Activated gamma-delta T cell treated with Interleukin-2 at 50 U/mL for 16 hours (primary cell): ENCODE measurements around the gene USHBP1.

ENCODE experiments used
- DNase-seq: peaks from one replicate; pipeline ENCODE4 v3.0.0-alpha.2; 2020

The USHBP1 gene

DNA sequence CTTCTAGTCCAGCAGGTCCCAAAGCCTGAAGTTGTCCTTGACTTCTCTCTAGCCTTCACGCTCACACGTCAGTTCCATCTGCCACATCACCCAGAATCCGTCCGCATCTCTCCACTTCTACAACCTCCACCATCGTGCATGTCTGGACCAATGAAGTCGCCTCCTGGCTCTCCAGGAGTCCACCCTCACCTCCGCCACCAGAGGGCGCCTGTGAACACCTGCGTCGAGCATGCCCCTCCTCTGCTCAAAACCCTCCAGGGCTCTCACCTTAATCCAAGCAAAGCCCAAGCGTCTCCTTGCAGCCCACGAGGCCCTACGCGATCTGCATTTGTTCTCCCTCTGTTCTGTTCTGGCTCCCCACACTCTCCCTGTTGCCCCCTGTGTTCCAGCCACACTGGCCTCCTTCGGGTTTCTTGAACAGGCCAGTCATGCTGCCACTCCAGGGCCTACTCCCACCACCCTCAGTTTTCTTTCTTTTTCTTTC lies 3.7 kb downstream of the USHBP1 start:
- DNase-seq, result peak; percentile 88

DNA sequence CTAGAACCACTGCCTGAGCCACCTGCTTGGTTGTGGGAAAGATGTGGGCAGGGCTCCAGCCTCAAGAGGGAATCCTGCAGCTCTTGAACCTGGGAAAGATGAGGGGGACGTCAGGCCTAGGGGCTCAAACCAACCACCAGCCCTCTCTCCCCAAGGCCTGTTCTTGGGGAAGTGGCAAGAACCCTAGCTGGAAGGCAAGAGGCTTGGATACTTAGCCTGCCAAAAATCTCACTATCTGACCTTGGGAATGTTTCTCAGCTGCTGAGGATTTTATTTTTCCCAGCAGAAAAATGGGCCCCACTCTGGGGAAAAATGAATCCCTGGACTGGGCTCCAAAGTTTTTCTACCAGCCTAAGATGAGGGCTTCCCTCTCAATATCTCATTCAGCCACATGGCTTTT lies 4.6 kb downstream of the USHBP1 start:
- no peak for DNase-seq

DNA sequence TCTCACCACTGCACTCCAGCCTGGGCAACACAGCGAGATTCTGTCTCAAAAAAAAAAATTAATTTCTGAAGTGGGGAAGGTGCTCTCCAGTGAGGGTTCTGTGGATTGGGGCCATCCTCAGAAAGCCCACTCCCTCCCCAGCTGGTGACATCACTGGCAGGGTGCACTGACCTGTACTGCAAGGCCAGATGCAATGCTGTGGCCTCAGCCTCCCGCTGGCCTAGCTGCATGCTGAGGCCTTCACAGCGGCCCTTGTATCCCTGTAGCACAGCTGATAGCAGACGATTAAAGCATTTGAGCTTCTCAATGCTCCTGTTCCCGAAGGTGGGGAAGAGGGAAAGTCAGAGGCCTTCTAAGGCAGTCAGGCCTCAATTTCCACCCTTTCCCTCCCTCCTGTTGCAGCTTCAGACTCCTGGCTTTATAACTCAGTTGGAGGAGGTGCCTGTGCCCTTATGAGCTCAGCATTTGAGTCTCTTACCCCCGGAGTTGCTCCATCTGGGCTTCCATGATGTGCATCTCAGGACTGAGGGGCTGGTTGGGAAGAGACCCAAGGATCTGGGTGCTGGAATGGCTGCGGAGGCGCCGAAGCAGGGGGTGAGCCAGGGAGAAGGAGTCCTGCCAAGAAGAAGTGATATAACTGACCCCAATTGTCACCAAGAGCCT lies 5.3 kb downstream of the USHBP1 start:
- DNase-seq, result no peak

GRCh38 chr19:17256130-17256529 lies 8.4 kb downstream of the USHBP1 start:
- DNase-seq, result no peak

GRCh38 chr19:17255150-17255621 lies 9.4 kb downstream of the USHBP1 start:
- DNase-seq, result no peak

- no peak for DNase-seq
Observed at GRCh38 chr19:17254636-17255035, 9.9 kb downstream of the USHBP1 start.

DNA sequence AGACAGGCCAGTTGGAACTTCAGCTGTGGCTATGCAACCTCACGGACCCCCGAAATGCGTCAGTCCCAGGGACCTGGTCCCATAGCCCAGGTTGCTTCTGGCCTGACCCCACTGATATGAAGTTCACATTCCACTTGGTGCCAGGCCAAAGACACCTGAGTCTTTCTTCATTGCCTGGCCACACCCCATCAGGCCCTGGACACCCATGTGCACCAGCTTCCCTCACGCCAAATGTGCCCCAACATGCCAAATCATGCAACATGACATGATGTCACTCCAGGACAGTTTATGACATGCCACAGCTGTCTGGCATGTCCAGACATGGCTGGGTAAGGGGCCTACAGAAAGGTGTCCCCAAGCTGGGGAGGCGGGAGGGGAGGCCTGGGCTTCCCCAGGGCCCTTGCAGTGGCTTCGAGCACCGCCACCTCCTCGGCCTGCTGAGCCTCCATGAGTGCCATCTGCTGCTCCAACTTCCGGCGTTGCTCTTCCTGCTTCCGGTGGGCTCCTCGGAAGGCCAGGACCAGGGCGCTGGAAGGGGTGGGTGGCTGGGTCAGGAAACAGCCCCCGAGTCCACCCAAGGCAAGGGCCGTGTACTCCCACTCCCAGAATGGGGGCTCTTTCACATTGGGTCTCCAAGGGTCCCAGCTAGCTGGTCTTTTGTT lies 14.5 kb downstream of the USHBP1 start:
- DNase-seq, result no peak

- no peak for DNase-seq
Observed at GRCh38 chr19:17248011-17248776, 16.4 kb downstream of the USHBP1 start.

- DNase-seq, result no peak
Observed at GRCh38 chr19:17246681-17247425, 17.7 kb downstream of the USHBP1 start.

GRCh38 chr19:17245535-17245984 lies 19.0 kb downstream of the USHBP1 start, which contains the start of gene NR2F6:
NR2F6 (minus strand) TSS chr19:17245919; CDS start chr19:17245220, 699 bp downstream.
- no peak for DNase-seq

GRCh38 chr19:17244618-17245534 lies 19.7 kb downstream of the USHBP1 start:
- no peak for DNase-seq

- DNase-seq, result no peak
Observed at GRCh38 chr19:17243830-17244617, 20.5 kb downstream of the USHBP1 start.

- no peak for DNase-seq
Observed at GRCh38 chr19:17243211-17243829, 21.2 kb downstream of the USHBP1 start.

DNA sequence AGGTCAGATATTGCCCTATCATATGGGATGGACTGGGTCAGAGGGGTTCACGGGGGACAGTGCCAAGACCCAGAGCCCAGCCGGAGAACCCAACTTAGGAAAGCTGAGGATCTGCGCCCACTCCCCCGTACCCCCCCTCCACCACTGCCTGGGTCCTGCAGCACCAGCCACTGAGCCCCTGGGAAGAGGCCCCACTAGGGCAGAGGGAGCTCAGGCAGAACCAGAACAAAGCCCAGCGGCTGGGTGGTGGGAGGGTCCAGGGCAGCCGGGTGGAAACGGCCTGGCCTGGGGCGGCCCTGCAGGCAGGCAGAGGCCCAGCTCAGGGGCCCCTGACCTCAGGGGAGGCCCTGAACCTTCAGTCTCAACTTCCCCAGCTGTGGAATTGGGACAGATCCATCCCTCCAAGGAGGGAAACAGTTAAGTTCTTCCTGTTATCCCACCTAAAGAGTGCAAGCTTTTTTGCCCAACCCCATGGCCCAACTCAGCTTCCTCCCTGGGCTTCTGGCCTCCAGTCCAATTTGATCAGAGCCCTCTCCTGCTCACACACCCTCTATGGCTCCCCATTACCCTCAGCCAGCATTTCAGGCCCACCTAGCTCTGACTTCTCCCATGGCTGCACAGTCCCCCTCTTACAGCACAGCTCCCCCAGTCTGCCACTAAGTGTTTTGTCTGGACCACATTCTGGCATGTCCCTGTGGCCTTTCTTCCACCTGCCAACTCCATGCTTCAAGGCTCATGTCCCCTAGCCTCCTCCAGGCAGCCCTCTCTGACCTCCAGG lies 21.9 kb downstream of the USHBP1 start:
- no peak for DNase-seq

DNA sequence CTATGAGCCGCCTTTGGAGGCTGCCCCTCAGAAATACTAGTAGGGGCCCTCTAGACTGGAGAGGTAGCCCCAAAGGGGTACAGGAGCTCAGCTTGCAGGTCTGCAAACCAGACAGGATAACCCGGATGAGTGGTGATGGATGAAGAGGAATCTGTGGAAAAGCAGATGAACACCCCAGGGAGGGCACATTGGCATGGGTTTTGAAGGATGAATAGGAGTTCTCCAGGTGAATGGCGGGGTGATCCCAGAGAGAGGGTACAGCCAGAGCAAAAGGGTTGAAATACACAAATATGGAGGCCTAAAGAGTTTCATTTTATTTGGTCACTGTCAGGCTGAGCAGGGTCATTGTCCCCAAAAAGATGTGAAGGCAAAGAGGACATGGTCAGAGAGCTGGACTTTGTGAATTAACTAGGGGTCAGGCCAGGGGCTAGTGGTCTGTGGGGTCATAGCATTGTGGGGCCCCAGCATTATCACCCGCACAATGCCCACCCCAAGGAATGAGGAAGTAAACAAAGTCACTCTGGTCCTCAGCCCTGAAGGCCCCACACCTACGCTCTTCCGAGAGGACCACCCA lies 23.6 kb downstream of the USHBP1 start:
- no peak for DNase-seq

DNA sequence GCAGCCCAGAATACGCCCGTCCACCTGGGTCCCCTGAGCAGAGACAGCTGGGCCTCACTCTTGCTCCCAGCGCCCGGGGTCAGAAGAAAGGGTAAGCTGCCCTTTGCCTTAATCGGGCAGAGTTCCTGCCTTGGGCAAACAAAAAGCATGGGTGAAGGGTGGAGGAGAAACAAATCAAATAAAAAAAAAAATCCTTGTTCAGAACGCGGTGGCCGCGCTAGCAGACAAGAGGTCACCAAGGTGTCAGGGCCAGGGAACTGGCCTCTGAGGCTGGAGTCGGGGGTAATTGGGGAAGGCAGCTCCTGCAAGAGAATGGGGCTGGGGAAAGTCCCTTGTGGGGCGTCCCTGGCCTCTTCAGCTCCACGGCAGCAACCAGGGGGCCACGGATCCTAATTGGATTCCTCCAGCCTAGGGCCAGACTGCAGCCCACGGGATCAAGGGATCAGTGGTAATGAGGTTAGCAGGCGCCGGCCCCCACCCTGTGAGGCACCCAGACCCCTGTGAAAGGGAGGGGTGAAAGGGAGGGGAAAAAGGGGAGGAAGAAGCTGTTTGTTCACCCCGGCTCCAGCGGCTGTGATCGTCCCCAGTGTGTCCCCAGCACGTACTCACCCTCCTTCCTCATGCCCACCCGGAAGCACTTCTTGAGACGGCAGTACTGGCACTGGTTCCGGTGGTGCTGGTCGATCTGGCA lies 24.3 kb downstream of the USHBP1 start:
- no peak for DNase-seq

- DNase-seq, result no peak
Observed at GRCh38 chr19:17237747-17238706, 26.5 kb downstream of the USHBP1 start.
